HepG2 (cell line): Measurements from ENCODE around the gene PATL1. TPM values are rescaled to one million over a fixed set of nuclear protein-coding genes. Genes with fewer than 3 reads are reported as not detected.
A peak's percentile ranks its signal among the peaks of the same experiment; 100 is the strongest.

ENCODE experiments used
- ARID4A ChIP-seq: sonication (generic); formaldehyde crosslinking; IDR thresholded peaks from 2 replicates; pipeline ENCODE4 v1.5.0; 2020; ENCODE audit warnings: mild to moderate bottlenecking, missing genetic modification reagents, borderline replicate concordance
- ARNT2 ChIP-seq: sonication (generic); formaldehyde crosslinking; IDR thresholded peaks from 2 replicates; pipeline ENCODE4 v1.8.0; 2022; ENCODE audit warnings: mild to moderate bottlenecking, low read depth, missing genetic modification reagents, moderate library complexity
- CC2D1A ChIP-seq: sonication (generic); formaldehyde crosslinking; IDR thresholded peaks from 2 replicates; pipeline ENCODE4 v1.8.1; 2023; ENCODE audit warnings: mild to moderate bottlenecking, missing genetic modification reagents
- POLR2A ChIP-seq, 2 experiments: IDR thresholded peaks; 2 replicates each; pipeline ENCODE4 v1.6.1; 2011; ENCODE audit warnings: low read depth in 2 of 2, low read length in 2 of 2, mild to moderate bottlenecking in 1 of 2, moderate library complexity in 1 of 2; ENCODE audit not compliant: insufficient read depth in 1 of 2
- RNF2 ChIP-seq: fragments of 450-650 bp; conservative IDR thresholded peaks from 2 replicates; pipeline ENCODE4 v1.6.1; 2016; ENCODE audit warnings: low read depth
- SALL1 ChIP-seq: sonication (generic); formaldehyde crosslinking; IDR thresholded peaks from 2 replicates; pipeline ENCODE4 v1.8.0; 2022; ENCODE audit warnings: mild to moderate bottlenecking, missing genetic modification reagents
- SAP130 ChIP-seq: IDR thresholded peaks from 2 replicates; pipeline ENCODE4 v1.6.1; 2016; ENCODE audit warnings: low read depth
- SIN3A ChIP-seq: IDR thresholded peaks from 2 replicates; pipeline ENCODE4 v1.6.1; 2011; ENCODE audit warnings: low read depth, mild to moderate bottlenecking, control low read depth, low read length, borderline replicate concordance
- SMYD3 ChIP-seq: sonication (generic); formaldehyde crosslinking; IDR thresholded peaks from 2 replicates; pipeline ENCODE4 v1.8.1; 2023; ENCODE audit warnings: mild to moderate bottlenecking, missing genetic modification reagents
- SP1 ChIP-seq, 2 experiments: fragments of 450-650 bp in 1 of 2; sonication (generic) in 1 of 2; formaldehyde crosslinking in 1 of 2; IDR thresholded peaks; 2 replicates each; pipeline versions ENCODE4 v1.4.0 to v1.6.1; 2016 to 2020; ENCODE audit warnings: missing genetic modification reagents in 1 of 2
- TAF1 ChIP-seq: sonication (generic); formaldehyde crosslinking; IDR thresholded peaks from 2 replicates; pipeline ENCODE4 v1.4.0; 2020; ENCODE audit warnings: missing genetic modification reagents
- ZBTB3 ChIP-seq: sonication (generic); formaldehyde crosslinking; IDR thresholded peaks from 2 replicates; pipeline ENCODE4 v1.4.0; 2020; ENCODE audit warnings: low read depth, mild to moderate bottlenecking, moderate library complexity, missing genetic modification reagents, borderline replicate concordance
- ZNF343 ChIP-seq: sonication (generic); formaldehyde crosslinking; IDR thresholded peaks from 2 replicates; pipeline ENCODE4 v1.4.0; 2020; ENCODE audit warnings: mild to moderate bottlenecking, missing genetic modification reagents
- ZNF350 ChIP-seq: sonication (generic); formaldehyde crosslinking; IDR thresholded peaks from 2 replicates; pipeline ENCODE4 v1.4.0; 2020; ENCODE audit warnings: mild to moderate bottlenecking, low read depth, missing genetic modification reagents, borderline replicate concordance
- ZNF362 ChIP-seq: sonication (generic); formaldehyde crosslinking; IDR thresholded peaks from 2 replicates; pipeline ENCODE4 v1.4.0; 2020; ENCODE audit warnings: missing genetic modification reagents, mild to moderate bottlenecking, borderline replicate concordance
- ZNF605 ChIP-seq: sonication (generic); formaldehyde crosslinking; IDR thresholded peaks from 2 replicates; pipeline ENCODE4 v1.8.0; 2022; ENCODE audit warnings: mild to moderate bottlenecking, missing genetic modification reagents
- ZSCAN12 ChIP-seq: sonication (generic); formaldehyde crosslinking; IDR thresholded peaks from 2 replicates; pipeline ENCODE4 v1.9.0; 2021; ENCODE audit warnings: mild to moderate bottlenecking, missing genetic modification reagents
- polyA plus RNA-seq, 8 experiments: library from polyadenylated mRNA; depleted of rRNA in 3 of 8; stranded (reverse) in 7 of 8; unstranded in 1 of 8; fragments of >200 nt; fragmentation: Illumina TruSeq in 4 of 8; extraction: Trizol in 4 of 8; gene quantifications; 2 replicates each; pipeline versions ENCODE4 v1.2.1 to v1.2.3, GENCODE V29; 2011 to 2016; ENCODE audit warnings: low read depth in 4 of 8, missing spikeins in 1 of 8, mixed read lengths in 1 of 8; ENCODE audit not compliant: insufficient read depth in 1 of 8
- total RNA-seq, 5 experiments: library from RNA; depleted of rRNA; stranded (reverse); fragments of >200 nt; fragmentation: Illumina TruSeq; extraction: Trizol; gene quantifications; 2 replicates each; pipeline ENCODE4 v1.2.3, GENCODE V29; 2016; ENCODE audit warnings: low read depth in 1 of 5
- TF ChIP-seq, protein P1 (sequence below): sonication (generic); formaldehyde crosslinking; IDR thresholded peaks from 2 replicates; pipeline ENCODE4 v1.4.0; 2020; ENCODE audit warnings: low read depth, missing genetic modification reagents
- TF ChIP-seq, protein P2 (sequence below): sonication (generic); formaldehyde crosslinking; IDR thresholded peaks from 2 replicates; pipeline ENCODE4 v1.8.1; 2022; ENCODE audit warnings: mild to moderate bottlenecking, missing genetic modification reagents

Gene PATL1
- total and polyA plus RNA-seq, 2 of the 13 experiments (the other 11 are each of a cell fraction or from before 2014, with no cell fraction given), result 12.9 to 26.8 TPM

DNA sequence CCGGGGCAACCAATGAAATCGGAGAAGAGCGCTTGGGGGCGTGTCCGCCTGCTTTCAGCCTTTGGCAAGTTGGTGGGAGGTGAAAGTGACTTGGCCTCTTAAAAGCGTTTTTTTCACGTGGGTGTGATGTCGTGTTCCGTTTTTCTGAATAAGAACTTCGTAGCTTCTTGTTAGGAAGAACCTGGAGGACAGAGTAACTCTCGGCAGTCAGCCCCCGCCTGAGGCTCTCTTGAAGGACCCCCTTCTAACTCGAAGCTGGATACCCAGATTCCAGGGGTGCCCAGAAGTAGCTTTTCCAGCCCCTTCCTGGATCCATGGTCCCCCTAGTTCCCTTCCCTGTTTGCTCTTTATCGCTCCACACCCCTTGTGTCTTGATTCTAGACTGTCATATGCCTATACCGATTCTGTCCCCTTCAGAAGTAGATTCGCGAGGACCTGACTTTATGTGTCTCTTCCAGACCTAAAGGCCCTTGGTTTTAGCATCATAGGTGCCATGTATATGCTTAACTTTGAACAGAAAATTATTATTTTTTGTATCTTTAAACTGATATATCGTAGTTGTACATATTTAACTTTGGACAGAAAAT lies 52.3 kb downstream of the PATL1 start (continued):
- TF ChIP-seq, protein P1, sequence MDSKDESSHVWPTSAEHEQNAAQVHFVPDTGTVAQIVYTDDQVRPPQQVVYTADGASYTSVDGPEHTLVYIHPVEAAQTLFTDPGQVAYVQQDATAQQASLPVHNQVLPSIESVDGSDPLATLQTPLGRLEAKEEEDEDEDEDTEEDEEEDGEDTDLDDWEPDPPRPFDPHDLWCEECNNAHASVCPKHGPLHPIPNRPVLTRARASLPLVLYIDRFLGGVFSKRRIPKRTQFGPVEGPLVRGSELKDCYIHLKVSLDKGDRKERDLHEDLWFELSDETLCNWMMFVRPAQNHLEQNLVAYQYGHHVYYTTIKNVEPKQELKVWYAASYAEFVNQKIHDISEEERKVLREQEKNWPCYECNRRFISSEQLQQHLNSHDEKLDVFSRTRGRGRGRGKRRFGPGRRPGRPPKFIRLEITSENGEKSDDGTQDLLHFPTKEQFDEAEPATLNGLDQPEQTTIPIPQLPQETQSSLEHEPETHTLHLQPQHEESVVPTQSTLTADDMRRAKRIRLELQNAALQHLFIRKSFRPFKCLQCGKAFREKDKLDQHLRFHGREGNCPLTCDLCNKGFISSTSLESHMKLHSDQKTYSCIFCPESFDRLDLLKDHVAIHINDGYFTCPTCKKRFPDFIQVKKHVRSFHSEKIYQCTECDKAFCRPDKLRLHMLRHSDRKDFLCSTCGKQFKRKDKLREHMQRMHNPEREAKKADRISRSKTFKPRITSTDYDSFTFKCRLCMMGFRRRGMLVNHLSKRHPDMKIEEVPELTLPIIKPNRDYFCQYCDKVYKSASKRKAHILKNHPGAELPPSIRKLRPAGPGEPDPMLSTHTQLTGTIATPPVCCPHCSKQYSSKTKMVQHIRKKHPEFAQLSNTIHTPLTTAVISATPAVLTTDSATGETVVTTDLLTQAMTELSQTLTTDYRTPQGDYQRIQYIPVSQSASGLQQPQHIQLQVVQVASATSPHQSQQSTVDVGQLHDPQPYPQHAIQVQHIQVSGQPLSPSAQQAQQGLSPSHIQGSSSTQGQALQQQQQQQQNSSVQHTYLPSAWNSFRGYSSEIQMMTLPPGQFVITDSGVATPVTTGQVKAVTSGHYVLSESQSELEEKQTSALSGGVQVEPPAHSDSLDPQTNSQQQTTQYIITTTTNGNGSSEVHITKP (CRISPR knock-in tag), result peak; percentile 93
- TF ChIP-seq ARNT2 (peak; percentile 36; the same call in 1 of the 2 replicates), ZSCAN12 (CRISPR knock-in tag) (0 out of 2 replicates have a peak, but pooled peaks have one; percentile 41), ZNF605 (CRISPR knock-in tag) (0 out of 2 replicates have a peak, but pooled peaks have one; percentile 16), ZNF343 (CRISPR knock-in tag) (0 out of 2 replicates have a peak, but pooled peaks have one; percentile 31), TAF1 (CRISPR knock-in tag) (peak; percentile 14; the same call in 1 of the 2 replicates), ZBTB3 (no peak), ZNF362 (CRISPR knock-in tag) (peak; percentile 41; the same call in 1 of the 2 replicates), SP1 (IDR thresholded peaks at IDR 0.05) (no peak), SP1 (CRISPR knock-in tag; IDR thresholded peaks at IDR 0.05) (peak; percentile 22; the same call in 1 of the 2 replicates), POLR2A (IDR thresholded peaks at IDR 0.05; ENCODE audit: insufficient read depth in 1 of 2, low read depth in 2 of 2, low read length in 2 of 2) (peak; percentile 63 to 72), SAP130 (CRISPR knock-in tag) (peak; percentile 39), RNF2 (0 out of 2 replicates have a peak, but pooled peaks have one; percentile 6), CC2D1A (CRISPR knock-in tag) (0 out of 2 replicates have a peak, but pooled peaks have one; percentile 64), ZNF350 (peak; percentile 14; the same call in 1 of the 2 replicates), ARID4A (CRISPR knock-in tag) (peak; percentile 46; the same call in 1 of the 2 replicates), SIN3A (peak; percentile 59; the same call in 1 of the 2 replicates), SMYD3 (CRISPR knock-in tag) (0 out of 2 replicates have a peak, but pooled peaks have one; percentile 25), SALL1 (peak; percentile 33; the same call in 1 of the 2 replicates)
- TF ChIP-seq, protein P2, sequence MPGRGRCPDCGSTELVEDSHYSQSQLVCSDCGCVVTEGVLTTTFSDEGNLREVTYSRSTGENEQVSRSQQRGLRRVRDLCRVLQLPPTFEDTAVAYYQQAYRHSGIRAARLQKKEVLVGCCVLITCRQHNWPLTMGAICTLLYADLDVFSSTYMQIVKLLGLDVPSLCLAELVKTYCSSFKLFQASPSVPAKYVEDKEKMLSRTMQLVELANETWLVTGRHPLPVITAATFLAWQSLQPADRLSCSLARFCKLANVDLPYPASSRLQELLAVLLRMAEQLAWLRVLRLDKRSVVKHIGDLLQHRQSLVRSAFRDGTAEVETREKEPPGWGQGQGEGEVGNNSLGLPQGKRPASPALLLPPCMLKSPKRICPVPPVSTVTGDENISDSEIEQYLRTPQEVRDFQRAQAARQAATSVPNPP (CRISPR knock-in tag), result no peak
